Tongue (tissue), 2 donors: Measurements from ENCODE around the gene SCGB3A2. TPM values are rescaled to one million over a fixed set of nuclear protein-coding genes. Genes with fewer than 3 reads are reported as not detected.
"Not testable (repeated sequence)": the region's sequence is repeated elsewhere in the genome, so short reads cannot be mapped to it uniquely, and the experiment has no call there.

Source experiments
- DNase-seq: peaks from one replicate; pipeline ENCODE4 v3.0.0-alpha.2; 2015
- total RNA-seq: library from RNA; depleted of rRNA; stranded (reverse); fragments of >200 nt; gene quantifications from one replicate; pipeline ENCODE4 v1.2.3, GENCODE V29; 2014

The SCGB3A2 gene
- total RNA-seq, 1 donor from 2014 or later: 5.8 TPM

GRCh38 chr5:147863454-147864158 is 14.9 kb upstream of the SCGB3A2 start:
- peak; percentile 68 for DNase-seq

- DNase-seq: no peak
Measured at GRCh38 chr5:147869112-147869511, 9.4 kb upstream of the SCGB3A2 start.

GRCh38 chr5:147869892-147870291 is 8.6 kb upstream of the SCGB3A2 start:
- not testable (repeated sequence) for DNase-seq

GRCh38 chr5:147871980-147872549 is 6.4 kb upstream of the SCGB3A2 start:
- DNase-seq: not testable (repeated sequence)

DNA sequence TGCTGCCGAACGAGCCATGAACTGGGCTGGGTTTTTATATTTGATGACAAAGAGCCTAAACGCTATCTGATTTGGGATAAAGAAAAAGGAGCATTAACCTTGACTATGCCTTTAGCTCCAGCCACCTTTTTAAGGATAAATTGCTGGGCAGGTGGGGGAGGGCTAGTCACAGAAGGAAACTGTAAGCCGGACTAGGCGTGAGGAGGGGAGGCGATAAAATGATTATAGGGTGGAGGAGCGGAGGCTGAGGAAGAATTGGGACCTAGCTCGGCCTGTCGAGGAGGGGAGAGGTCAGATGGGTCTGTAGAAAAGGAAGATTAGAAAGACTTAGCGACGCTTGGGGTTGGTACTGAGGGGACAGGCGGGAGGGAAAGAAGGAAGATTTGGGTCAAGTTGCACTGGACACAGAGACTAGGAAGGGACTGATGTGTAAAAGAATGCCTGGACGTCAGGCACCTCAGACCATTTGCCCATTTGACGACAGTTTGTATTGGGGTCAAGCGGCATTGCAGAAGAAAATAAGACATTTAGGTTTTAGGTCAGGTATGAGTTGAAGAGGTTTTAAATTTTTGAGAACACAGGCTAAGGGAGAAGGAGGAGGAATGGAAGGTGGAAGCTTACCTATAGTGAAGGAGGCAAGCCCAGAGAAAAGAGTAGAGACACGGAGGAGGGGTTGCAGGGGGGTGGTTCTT is 5.6 kb upstream of the SCGB3A2 start:
- not testable (repeated sequence) for DNase-seq

GRCh38 chr5:147874118-147874875 is 4.2 kb upstream of the SCGB3A2 start:
- not testable (repeated sequence) for DNase-seq

GRCh38 chr5:147874910-147875367 is 3.6 kb upstream of the SCGB3A2 start:
- DNase-seq: no peak

DNA sequence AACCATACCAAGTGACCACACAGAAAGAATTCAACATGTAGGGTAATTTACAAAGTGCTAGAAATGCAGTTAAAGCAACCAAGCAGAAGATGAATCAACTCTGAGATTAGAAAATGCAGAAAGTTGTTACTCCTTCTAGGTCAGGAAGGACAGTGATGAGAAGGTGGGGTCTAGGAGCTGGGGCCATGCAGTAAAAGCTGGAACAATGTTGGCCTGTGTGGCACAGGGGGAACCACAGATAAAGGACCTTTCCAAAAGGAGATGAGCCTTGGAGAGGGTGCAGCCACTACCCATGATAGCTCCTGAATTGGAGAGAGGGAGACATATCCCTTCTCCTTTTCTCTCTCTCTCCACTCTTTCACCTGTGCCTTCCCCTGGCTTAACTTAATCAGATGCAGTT is 2.4 kb upstream of the SCGB3A2 start:
- DNase-seq: no peak

DNA sequence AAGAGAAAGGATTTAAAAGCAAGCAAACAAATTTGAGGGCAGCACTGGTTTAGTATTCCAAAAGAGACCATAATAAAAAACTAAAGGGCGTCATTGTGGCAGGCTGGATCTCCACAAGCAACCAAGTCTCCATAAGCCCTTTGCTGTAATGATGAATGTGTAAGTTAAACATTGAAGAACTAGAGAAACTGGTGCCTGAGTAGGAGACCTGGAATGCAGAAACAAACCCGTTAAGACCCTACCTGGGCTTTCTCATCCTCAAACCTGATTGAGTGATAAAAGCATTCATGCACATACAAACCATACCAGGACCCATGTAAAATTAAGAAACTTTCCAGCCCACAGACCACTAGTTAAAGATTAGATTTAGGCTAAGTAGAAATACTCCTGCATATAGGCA is 1.9 kb upstream of the SCGB3A2 start:
- no peak for DNase-seq

- DNase-seq: no peak
Measured at GRCh38 chr5:147879784-147880183, 1.3 kb downstream of the SCGB3A2 start.

GRCh38 chr5:147880487-147880886 is 2.0 kb downstream of the SCGB3A2 start:
- no peak for DNase-seq

DNA sequence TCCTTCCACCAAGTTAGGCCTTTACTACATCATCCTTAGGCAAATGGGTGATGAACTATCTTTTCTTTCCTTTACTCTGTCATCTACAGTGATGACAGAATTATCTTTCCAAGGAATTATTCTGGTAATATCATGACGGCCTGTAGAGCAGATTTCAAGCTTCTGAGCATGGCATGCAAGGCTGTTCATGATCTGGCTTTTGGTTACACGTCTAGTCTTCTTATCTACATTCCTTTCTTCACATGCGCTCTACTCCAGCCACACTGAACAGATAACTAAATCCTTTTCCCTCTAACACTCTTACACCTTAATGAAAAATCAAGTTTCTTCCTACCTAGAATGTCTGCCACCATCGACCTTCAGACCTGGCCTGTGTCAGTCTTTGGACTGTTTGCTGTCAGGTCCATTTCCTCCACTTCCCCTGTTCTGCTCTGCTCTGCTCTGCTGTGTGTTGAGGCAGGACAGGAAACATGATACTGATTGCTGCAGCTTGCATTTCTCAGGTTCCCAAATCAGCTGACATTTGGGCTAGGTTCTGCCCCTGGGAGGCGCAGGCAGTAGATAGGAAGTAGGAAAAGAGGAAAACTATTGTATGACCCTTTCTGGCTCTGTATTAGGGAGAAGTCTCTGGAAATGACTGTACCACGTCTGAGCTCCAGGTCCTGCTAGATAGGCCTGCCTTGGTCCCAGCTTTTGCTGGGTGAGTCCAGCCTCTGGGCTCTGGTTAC is 4.2 kb downstream of the SCGB3A2 start:
- DNase-seq: no peak

GRCh38 chr5:147887026-147887627 is 8.6 kb downstream of the SCGB3A2 start:
- DNase-seq: peak; percentile 21

- DNase-seq: no peak
Measured at GRCh38 chr5:147887930-147888329, 9.4 kb downstream of the SCGB3A2 start.

DNA sequence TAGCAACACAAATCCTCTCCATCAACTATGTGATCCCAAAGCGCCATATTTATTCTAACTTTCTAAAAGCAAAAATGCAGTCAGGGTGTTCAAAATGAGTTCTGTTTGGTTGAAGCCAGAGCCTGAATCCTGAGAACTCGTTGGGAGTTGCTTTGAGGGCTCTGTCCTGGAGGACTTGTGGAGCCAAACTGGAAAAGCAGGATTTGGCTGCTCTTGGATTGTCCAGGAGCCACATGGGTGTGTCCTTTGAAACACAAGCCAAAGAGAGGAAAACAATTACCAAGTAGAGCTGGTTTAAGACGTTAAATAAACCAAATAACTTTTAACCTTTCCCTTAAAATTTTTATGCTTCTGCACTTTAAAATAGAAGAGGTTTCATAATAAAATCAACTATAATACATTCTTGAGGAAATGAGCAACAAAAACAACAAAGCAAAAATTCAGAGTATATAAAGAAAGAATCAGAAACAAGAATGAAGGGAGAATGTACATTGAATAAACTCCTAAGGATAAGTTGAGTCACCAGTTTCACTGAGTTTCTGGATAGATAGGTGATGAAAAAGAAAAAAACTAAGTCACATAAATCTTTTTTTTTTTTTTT is 14.3 kb downstream of the SCGB3A2 start:
- peak; percentile 27 for DNase-seq

GRCh38 chr5:147893820-147894219 is 15.3 kb downstream of the SCGB3A2 start:
- DNase-seq: no peak

GRCh38 chr5:147895864-147896263 is 17.4 kb downstream of the SCGB3A2 start:
- no peak for DNase-seq

- no peak for DNase-seq
Measured at GRCh38 chr5:147898875-147899401, 20.4 kb downstream of the SCGB3A2 start.

DNA sequence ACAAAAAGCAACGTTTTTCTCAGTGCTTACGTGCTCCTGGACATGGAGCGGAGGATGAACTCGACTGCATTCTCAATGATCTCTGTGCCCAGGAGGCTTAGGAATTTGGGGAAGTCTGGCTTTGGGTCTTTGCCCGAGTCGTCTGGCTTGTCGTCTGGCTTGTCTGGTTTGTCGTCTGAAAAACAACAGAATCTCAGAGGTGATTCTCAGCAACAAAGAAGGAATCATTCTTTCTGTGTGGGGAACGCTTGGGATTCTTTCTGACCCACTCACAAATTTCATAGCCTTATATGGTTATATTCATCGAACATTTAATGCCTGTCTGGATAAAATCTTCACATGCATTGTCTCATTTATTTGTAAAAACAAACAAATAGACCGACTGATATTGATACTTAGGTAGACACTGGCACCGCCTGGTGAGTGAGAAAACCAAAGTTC is 23.1 kb downstream of the SCGB3A2 start:
- no peak for DNase-seq

GRCh38 chr5:147902609-147903115 is 24.2 kb downstream of the SCGB3A2 start:
- DNase-seq: no peak

DNA sequence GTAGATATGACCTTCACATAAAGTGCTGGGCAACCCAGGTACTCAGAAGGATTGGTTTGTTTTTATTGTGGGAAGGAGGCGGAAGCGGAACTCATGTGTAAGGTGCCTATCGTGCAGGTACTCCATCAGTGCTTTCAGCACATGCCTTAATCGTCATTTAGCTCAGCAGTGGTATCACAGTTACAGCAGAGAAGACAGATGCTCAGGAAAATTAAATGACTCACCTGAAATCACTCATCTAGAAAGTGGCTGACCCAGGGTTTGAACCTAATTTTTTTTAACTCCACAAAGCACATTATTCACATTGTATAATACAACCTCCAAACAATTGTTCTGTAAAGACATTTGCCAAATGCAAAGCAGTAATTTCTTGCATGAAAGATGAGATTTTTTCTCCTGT is 25.6 kb downstream of the SCGB3A2 start:
- no peak for DNase-seq
